Endothelial cell of umbilical vein (primary cell): ENCODE results near the gene TCF7. TPM values are rescaled to one million over a fixed set of nuclear protein-coding genes. Genes with fewer than 3 reads are reported as not detected.

Experiments
- BruUV-seq: library from RNA; stranded (reverse); fragments of 400-500 nt; replicated peaks from 2 replicates; lab custom pipeline; 2021; lab: Mats Ljungman, UMichigan
- CTCF ChIA-PET: fragments of 300-600, 350-600 bp; sonication (Branson Sonifier 250); formaldehyde crosslinking; loops from one replicate; lab custom pipeline; 2021; ENCODE audit warnings: antibody characterized with exemption, inconsistent platforms; lab: Charles Lee
- POLR2A ChIA-PET: fragments of 300-600, 350-600 bp; sonication (Branson Sonifier 250); formaldehyde crosslinking; loops from one replicate; lab custom pipeline; 2021; ENCODE audit warnings: antibody characterized with exemption, inconsistent platforms; lab: Charles Lee
- DNase-seq: peaks from one replicate; pipeline ENCODE4 v3.0.0-alpha.2; 2011; ENCODE audit warnings: low read depth, low spot score
- FAIRE-seq: peaks from 2 replicates; lab custom pipeline; 2011; peaks lifted over from hg19 to GRCh38; lab: Jason Lieb, UNC
- H2AFZ ChIP-seq: 2 replicates; pipeline ENCODE4 v1.6.0; 2012; ENCODE audit warnings: low read depth, low read length, control low read depth, inconsistent platforms
- H3K27ac ChIP-seq: 2 replicates; pipeline ENCODE4 v1.5.1; 2011; ENCODE audit warnings: low read depth, mild to moderate bottlenecking, control low read depth, low read length, moderate library complexity; ENCODE audit not compliant: insufficient read depth
- H3K27me3 ChIP-seq, 2 experiments: 2 replicates each; pipeline versions ENCODE4 v1.6.0 to v1.6.1; 2011; ENCODE audit warnings: low read length in 2 of 2, mixed read lengths in 1 of 2; ENCODE audit not compliant: control insufficient read depth in 2 of 2, insufficient read depth in 2 of 2
- H3K36me3 ChIP-seq, 2 experiments: 2 replicates in 1 of 2; 3 replicates in 1 of 2; pipeline ENCODE4 v1.5.1; 2011; ENCODE audit warnings: low read length in 2 of 2, mild to moderate bottlenecking in 1 of 2, moderate library complexity in 1 of 2; ENCODE audit not compliant: control insufficient read depth in 2 of 2, insufficient read depth in 2 of 2; ENCODE audit errors: extremely low read depth in 1 of 2
- H3K4me1 ChIP-seq: 3 replicates; pipeline ENCODE4 v1.5.1; 2011; ENCODE audit warnings: mild to moderate bottlenecking, low read length; ENCODE audit not compliant: control insufficient read depth, insufficient read depth; ENCODE audit errors: extremely low read depth
- H3K4me2 ChIP-seq: 2 replicates; pipeline ENCODE4 v1.6.1; 2011; ENCODE audit warnings: low read length, control low read depth, mixed read lengths; ENCODE audit not compliant: insufficient read depth
- H3K4me3 ChIP-seq, 3 experiments: fragments of 200-600 bp in 1 of 3; sonication (generic), shearing (Covaris generic) in 1 of 3; replicated peaks in 1 of 3; 2 replicates each; pipeline ENCODE4 v1.5.1; 2011 to 2016; ENCODE audit warnings: control low read depth in 3 of 3, low read length in 3 of 3, mild to moderate bottlenecking in 2 of 3, inconsistent platforms in 1 of 3, low read depth in 1 of 3, moderate library complexity in 1 of 3; ENCODE audit not compliant: insufficient read depth in 1 of 3
- H3K79me2 ChIP-seq: 2 replicates; pipeline ENCODE4 v1.6.0; 2012; ENCODE audit warnings: low read length, inconsistent platforms; ENCODE audit not compliant: control insufficient read depth, insufficient read depth
- H3K9ac ChIP-seq: replicated peaks from 2 replicates; pipeline ENCODE3; 2011; ENCODE audit warnings: low read length, control low read depth; ENCODE audit not compliant: insufficient read depth; ENCODE audit errors: extremely low read depth
- H3K9me1 ChIP-seq: replicated peaks from 3 replicates; pipeline ENCODE4 v1.6.0; 2011; ENCODE audit warnings: mild to moderate bottlenecking, low read length; ENCODE audit not compliant: control insufficient read depth, insufficient read depth; ENCODE audit errors: extremely low read depth
- H3K9me3 ChIP-seq: replicated peaks from 2 replicates; pipeline ENCODE4 v1.5.1; 2012; ENCODE audit warnings: low read length, inconsistent platforms; ENCODE audit not compliant: control insufficient read depth, insufficient read depth
- H4K20me1 ChIP-seq: replicated peaks from 2 replicates; pipeline ENCODE3; 2011; ENCODE audit warnings: mild to moderate bottlenecking, low read length; ENCODE audit not compliant: control insufficient read depth, insufficient read depth; ENCODE audit errors: extremely low read depth
- EZH2 ChIP-seq: IDR thresholded peaks from 2 replicates; pipeline ENCODE4 v1.6.1; 2012; ENCODE audit warnings: borderline replicate concordance, low read depth, mild to moderate bottlenecking, moderate library complexity, low read length, inconsistent platforms; ENCODE audit not compliant: severe bottlenecking
- FOS ChIP-seq: IDR thresholded peaks from 2 replicates; pipeline ENCODE4 v1.6.1; 2011; ENCODE audit warnings: mild to moderate bottlenecking, low read length, moderate library complexity, borderline replicate concordance; ENCODE audit not compliant: insufficient read depth
- JUN ChIP-seq: IDR thresholded peaks from 2 replicates; pipeline ENCODE4 v1.6.1; 2011; ENCODE audit warnings: borderline replicate concordance, low read depth; ENCODE audit not compliant: insufficient read length, insufficient read depth
- MYC ChIP-seq: IDR thresholded peaks from one replicate; pipeline ENCODE4 v1.6.1; 2011; ENCODE audit warnings: mild to moderate bottlenecking, low read depth, low read length
- POLR2AphosphoS5 ChIP-seq: IDR thresholded peaks from 2 replicates; pipeline ENCODE4 v1.6.1; 2012; ENCODE audit warnings: low read depth, mild to moderate bottlenecking, control low read depth, low read length, moderate library complexity; ENCODE audit not compliant: insufficient read depth
- dilution Hi-C: fragments of 300-500 bp; cut with MboI; formaldehyde crosslinking; loops from one replicate; pipeline ENCODE4 v1.15.0; 2019; ENCODE audit warnings: low sequenced_read_pairs; ENCODE audit not compliant: extremely low pct_ligation_motif_present
- intact Hi-C: fragments of 100-400 bp; cut with micrococcal nuclease; formaldehyde crosslinking; loops from one replicate; pipeline ENCODE4 v1.10.0; 2022
- polyA plus RNA-seq, 4 experiments: library from polyadenylated mRNA; depleted of rRNA in 3 of 4; stranded (reverse) in 3 of 4; unstranded in 1 of 4; fragments of >200 nt; gene quantifications; 2 replicates each; pipeline versions ENCODE4 v1.2.1 to v1.2.3, GENCODE V29; 2011 to 2012; ENCODE audit warnings: missing spikeins in 1 of 4
- total RNA-seq: library from RNA; stranded (reverse); gene quantifications from 2 replicates; pipeline ENCODE4 v1.2.3, GENCODE V29; 2021

TCF7 gene
- total and polyA plus RNA-seq, 2 donors (not counting 3 experiments of a cell fraction or from before 2014, with no cell fraction given), result 1.8 to 2.5 TPM

DNA sequence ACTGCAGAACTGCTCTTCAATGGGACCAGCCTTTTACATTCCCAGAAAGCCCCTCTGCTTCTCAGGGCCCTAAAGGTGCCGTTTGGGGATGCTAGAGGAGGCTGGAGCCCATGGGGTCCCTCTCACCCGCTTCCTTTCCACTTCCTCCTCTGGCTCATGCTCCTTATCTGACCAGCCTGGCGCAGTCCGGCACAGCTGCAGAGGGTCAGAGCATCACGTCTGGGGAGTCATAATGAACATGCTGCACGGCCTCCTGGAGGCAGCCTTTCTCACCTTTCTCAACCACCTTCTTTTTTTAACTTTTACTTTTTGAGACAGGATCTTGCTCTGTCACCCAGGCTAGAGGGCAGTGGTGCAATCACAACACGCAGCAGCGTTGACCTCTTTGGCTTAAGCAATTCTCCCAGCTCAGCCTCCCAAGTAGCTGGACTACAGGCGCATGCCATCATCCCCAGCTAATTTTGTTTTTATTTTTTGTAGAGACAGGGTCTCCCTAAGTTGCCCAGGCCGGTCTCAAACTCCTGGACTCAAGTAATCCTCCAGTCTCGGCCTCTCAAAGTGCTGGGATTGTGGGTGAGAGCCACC is 15.1 kb upstream of the TCF7 start:
- Histone ChIP-seq H3K4me1 (no peaks in the 10 kb centered on the region), H3K9ac (no peak overlapping the region), H3K27me3 (peaks cover 0 to 7% of the 10 kb centered on the region in 2 experiments), H3K4me2 (no peak overlapping the region), H3K4me3 (no peak overlapping the region), H3K27ac (no peak overlapping the region), H3K9me3 (no peaks in the 10 kb centered on the region), H2AFZ (no peak overlapping the region), H3K9me1 (no peaks in the 10 kb centered on the region), H4K20me1 (no peaks in the 10 kb centered on the region), H3K36me3 (no peaks in the 10 kb centered on the region), H3K79me2 (no peaks in the 10 kb centered on the region)
- ChIA-PET CTCF (interaction anchor here (1.1 to 6.7 kb wide), 6 partner anchors 13 to 189 kb away, joined by 3 to 132 read pairs (median 36); partner anchors contain the start of gene TCF7), POLR2A (no interaction called here)
- dilution Hi-C loops (no loop called here), intact Hi-C loops (no loop called here)
- no peak for DNase-seq
- FAIRE-seq, result no peak
- BruUV-seq, result no TSS peak
- TF ChIP-seq MYC (no peak), POLR2AphosphoS5 (no peak)

DNA sequence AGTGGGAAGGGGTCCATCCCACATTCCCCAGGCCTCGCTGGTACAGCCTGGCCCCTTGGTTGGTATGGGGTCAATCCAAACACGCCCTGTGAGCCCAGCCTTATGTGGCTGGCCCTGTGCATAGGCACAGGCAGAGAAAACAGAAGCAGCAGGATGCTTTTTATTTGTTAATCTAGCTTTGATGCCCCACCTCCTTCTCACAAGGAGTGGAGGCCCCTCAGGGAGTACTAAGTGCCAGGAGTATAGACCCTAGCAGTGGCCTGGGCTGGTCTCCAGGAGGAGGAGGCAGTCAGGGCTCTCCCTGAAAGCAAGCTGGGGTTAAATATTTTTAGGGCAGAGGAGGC is 14.6 kb upstream of the TCF7 start:
- TF ChIP-seq FOS (no peak), MYC (no peak), JUN (no peak), EZH2 (no peak)
- Histone ChIP-seq H3K4me1 (no peaks in the 10 kb centered on the region), H3K27ac (no peak overlapping the region), H3K9me3 (no peaks in the 10 kb centered on the region), H3K4me3 (no peak overlapping the region), H3K27me3 (peaks cover 0 to 7% of the 10 kb centered on the region in 2 experiments), H3K79me2 (no peaks in the 10 kb centered on the region), H4K20me1 (no peaks in the 10 kb centered on the region), H3K9me1 (no peaks in the 10 kb centered on the region), H2AFZ (no peak overlapping the region), H3K36me3 (no peaks in the 10 kb centered on the region), H3K4me2 (no peak overlapping the region), H3K9ac (no peak overlapping the region)
- intact Hi-C loops, result no loop called here
- FAIRE-seq, result no peak
- POLR2A ChIA-PET, result no interaction called here
- CTCF ChIA-PET, result interaction anchor here (1.1 to 6.7 kb wide), 7 partner anchors 12 to 188 kb away, joined by 3 to 132 read pairs (median 24); partner anchors contain the start of gene TCF7
- no peak for DNase-seq
- no TSS peak for BruUV-seq
- dilution Hi-C loops, result no loop called here
